Esophagus muscularis mucosa (tissue), 3 donors: ENCODE data around the gene PADI2.

Experiments
- CTCF ChIP-seq, 3 experiments: fragments of 200-600 bp in 2 of 3; fragments of 450-650 bp in 1 of 3; sonication (generic) in 2 of 3; IDR thresholded peaks; one replicate each; pipeline ENCODE4 v1.5.1; 2017 to 2019; ENCODE audit warnings: antibody characterized with exemption in 3 of 3, mild to moderate bottlenecking in 2 of 3, moderate library complexity in 1 of 3
- POLR2A ChIP-seq: fragments of 450-650 bp; IDR thresholded peaks from one replicate; pipeline ENCODE4 v1.6.1; 2017; ENCODE audit warnings: antibody characterized with exemption, moderate library complexity, mild to moderate bottlenecking, low read depth
- POLR2AphosphoS5 ChIP-seq, 2 donors: sonication (generic); formaldehyde crosslinking; IDR thresholded peaks; one replicate each; pipeline ENCODE4 v1.6.1; 2017; ENCODE audit warnings: antibody characterized with exemption in 2 of 2

- TF ChIP-seq CTCF (IDR thresholded peaks at IDR 0.05) (no peak), POLR2AphosphoS5 (IDR thresholded peaks at IDR 0.05) (no peak), POLR2A (no peak)
These were observed 14.8 kb upstream of the PADI2 start for GRCh38 chr1:17134034-17134433.
